GM23338 (cell line): ENCODE results near the gene C13orf46. TPM values are rescaled to one million over a fixed set of nuclear protein-coding genes. Genes with fewer than 3 reads are reported as not detected.

Experiments
- ATAC-seq: fragments of 200-7000 bp; cut with Tn5 transposase; 3 replicates; pipeline ENCODE4 v1.9.1; 2020
- DNase-seq: peaks from one replicate; pipeline ENCODE4 v3.0.0-alpha.2; 2015; ENCODE audit warnings: low spot score
- H2AFZ ChIP-seq: fragments of 200-600 bp; sonication (generic); 2 replicates; pipeline ENCODE4 v1.8.0; 2016; ENCODE audit warnings: antibody characterized with exemption, mild to moderate bottlenecking, moderate library complexity
- H3F3A ChIP-seq: fragments of 200-600 bp; sonication (generic); replicated peaks from 2 replicates; pipeline ENCODE4 v1.8.0; 2017; ENCODE audit warnings: antibody characterized with exemption, mixed run types, low read depth
- H3K27ac ChIP-seq: fragments of 200-600 bp; sonication (generic); 2 replicates; pipeline ENCODE4 v1.6.1; 2016; ENCODE audit warnings: low read depth
- H3K27me3 ChIP-seq: fragments of 200-600 bp; sonication (generic); 2 replicates; pipeline ENCODE4 v1.8.0; 2016; ENCODE audit warnings: mild to moderate bottlenecking, mixed run types, moderate library complexity; ENCODE audit not compliant: insufficient read depth
- H3K36me3 ChIP-seq: fragments of 200-600 bp; sonication (generic); 2 replicates; pipeline ENCODE4 v1.8.0; 2016; ENCODE audit warnings: mild to moderate bottlenecking; ENCODE audit not compliant: insufficient read depth
- H3K4me1 ChIP-seq: fragments of 200-600 bp; sonication (generic); 2 replicates; pipeline ENCODE4 v1.8.0; 2016; ENCODE audit warnings: mild to moderate bottlenecking, moderate library complexity; ENCODE audit not compliant: insufficient read depth
- H3K4me2 ChIP-seq: fragments of 200-600 bp; sonication (generic); 2 replicates; pipeline ENCODE4 v1.7.1; 2017; ENCODE audit warnings: mixed run types
- H3K4me3 ChIP-seq: fragments of 200-600 bp; sonication (generic); 2 replicates; pipeline ENCODE4 v1.6.1; 2016; ENCODE audit warnings: mixed run types
- H3K79me2 ChIP-seq: fragments of 200-600 bp; sonication (generic); replicated peaks from 2 replicates; pipeline ENCODE4 v1.8.0; 2017; ENCODE audit warnings: mild to moderate bottlenecking; ENCODE audit not compliant: insufficient read depth
- H3K9me2 ChIP-seq: fragments of 200-600 bp; sonication (generic); 2 replicates; pipeline ENCODE4 v1.8.0; 2017; ENCODE audit not compliant: insufficient read depth
- H4K20me1 ChIP-seq: fragments of 200-600 bp; sonication (generic); replicated peaks from 2 replicates; pipeline ENCODE4 v1.8.0; 2017; ENCODE audit warnings: mild to moderate bottlenecking; ENCODE audit not compliant: insufficient read depth
- H3K27ac Mint-ChIP-seq: 2 replicates; pipeline ENCODE4 v1.8.0; 2020; ENCODE audit warnings: inconsistent platforms, mild to moderate bottlenecking, moderate library complexity, mixed read lengths
- H3K27me3 Mint-ChIP-seq: 3 replicates; pipeline ENCODE4 v1.8.0; 2022; ENCODE audit warnings: low read depth, mild to moderate bottlenecking, moderate library complexity, mixed read lengths, inconsistent platforms; ENCODE audit not compliant: insufficient read depth, poor library complexity
- H3K36me3 Mint-ChIP-seq: 3 replicates; pipeline ENCODE4 v1.8.0; 2021; ENCODE audit warnings: low read depth, mild to moderate bottlenecking, inconsistent platforms, moderate library complexity, mixed read lengths
- H3K4me1 Mint-ChIP-seq: 3 replicates; pipeline ENCODE4 v1.8.0; 2020; ENCODE audit warnings: mild to moderate bottlenecking, inconsistent platforms, mixed read lengths
- H3K4me3 Mint-ChIP-seq: 3 replicates; pipeline ENCODE4 v1.8.0; 2021; ENCODE audit warnings: moderate library complexity, mild to moderate bottlenecking, inconsistent platforms, mixed read lengths
- H3K9me3 Mint-ChIP-seq: 3 replicates; pipeline ENCODE4 v1.8.0; 2020; ENCODE audit warnings: moderate library complexity, mild to moderate bottlenecking, inconsistent platforms, mixed read lengths
- ETS1 ChIP-seq: IDR thresholded peaks from 2 replicates; pipeline ENCODE4 v1.6.1; 2016; ENCODE audit warnings: antibody characterized with exemption
- EZH2 ChIP-seq: fragments of 200-600 bp; sonication (generic); IDR thresholded peaks from one replicate; pipeline ENCODE4 v1.8.0; 2017; ENCODE audit warnings: antibody characterized with exemption, mild to moderate bottlenecking, low read depth; ENCODE audit not compliant: unreplicated experiment
- EZH2phosphoT487 ChIP-seq: fragments of 200-600 bp; sonication (generic); IDR thresholded peaks from one replicate; pipeline ENCODE4 v1.8.1; 2018; ENCODE audit warnings: antibody characterized with exemption; ENCODE audit not compliant: unreplicated experiment
- NANOG ChIP-seq: IDR thresholded peaks from 2 replicates; pipeline ENCODE4 v1.6.1; 2016; ENCODE audit warnings: antibody characterized with exemption, borderline replicate concordance
- POLR2AphosphoS5 ChIP-seq: IDR thresholded peaks from 2 replicates; pipeline ENCODE4 v1.6.1; 2016; ENCODE audit warnings: antibody characterized with exemption, low read depth
- ZNF331 ChIP-seq: fragments of 250-450 bp; sonication (Bioruptor Pico); IDR thresholded peaks from 2 replicates; pipeline ENCODE4 v1.5.0; 2020; ENCODE audit warnings: low read depth, mild to moderate bottlenecking, moderate library complexity
- ZNF462 ChIP-seq: fragments of 250-450 bp; sonication (Bioruptor Pico); IDR thresholded peaks from 2 replicates; pipeline ENCODE4 v1.5.0; 2020; ENCODE audit warnings: mild to moderate bottlenecking, moderate library complexity
- polyA plus RNA-seq: library from polyadenylated mRNA; unstranded; fragments of >200 nt; fragmentation: Nextera tagmentation; extraction: Ambion mirVana; gene quantifications from 2 replicates; pipeline ENCODE4 v1.2.1, GENCODE V29; 2016
- total RNA-seq: library from RNA; depleted of rRNA; stranded (reverse); fragments of >200 nt; shearing (Covaris generic); gene quantifications from 2 replicates; pipeline ENCODE4 v1.2.3, GENCODE V29; 2014

Gene C13orf46
- total and polyA plus RNA-seq, 2 experiments from 2014 or later, result 0.44 to 1.5 TPM

GRCh38 chr13:113967206-113967720 lies 6.6 kb downstream of the C13orf46 start (continued):
- TF ChIP-seq ZNF462 (no peak), EZH2phosphoT487 (no peak), ZNF331 (CRISPR knock-in tag) (no peak), POLR2AphosphoS5 (no peak), EZH2 (no peak), NANOG (no peak)

GRCh38 chr13:113965968-113966884 lies 7.7 kb downstream of the C13orf46 start:
- Histone ChIP-seq H3K4me1 (no peaks in the 10 kb centered on the region), H3K4me2 (no peak overlapping the region), H3K27ac (no peak overlapping the region), H3K27me3 (no peaks in the 10 kb centered on the region), H4K20me1 (no peaks in the 10 kb centered on the region), H3F3A (no peaks in the 10 kb centered on the region), H3K4me3 (no peak overlapping the region), H3K36me3 (no peaks in the 10 kb centered on the region), H3K9me2 (no peaks in the 10 kb centered on the region), H3K79me2 (no peaks in the 10 kb centered on the region), H2AFZ (no peak overlapping the region)
- H3K27ac Mint-ChIP-seq, result no peak overlapping the region
- DNase-seq, result no peak
- peaks cover 8% of the 10 kb centered on the region for H3K27me3 Mint-ChIP-seq
- H3K4me3 Mint-ChIP-seq, result no peak overlapping the region
- H3K9me3 Mint-ChIP-seq, result peaks cover 21% of the 10 kb centered on the region
- no peak for ATAC-seq
- no peaks in the 10 kb centered on the region for H3K4me1 Mint-ChIP-seq
- peaks cover 10% of the 10 kb centered on the region; the same call in 2 of the 3 replicates for H3K36me3 Mint-ChIP-seq
- TF ChIP-seq EZH2 (no peak), POLR2AphosphoS5 (no peak), ZNF331 (CRISPR knock-in tag) (no peak), ETS1 (no peak)
